RPMI8226 (cell line): ENCODE results near the gene ZNF335.
"Not testable (repeated sequence)": the region's sequence is repeated elsewhere in the genome, so short reads cannot be mapped to it uniquely, and the experiment has no call there.

ENCODE experiments used
- DNase-seq: peaks from one replicate; pipeline ENCODE4 v3.0.0-alpha.2; 2015

ZNF335 gene

DNA sequence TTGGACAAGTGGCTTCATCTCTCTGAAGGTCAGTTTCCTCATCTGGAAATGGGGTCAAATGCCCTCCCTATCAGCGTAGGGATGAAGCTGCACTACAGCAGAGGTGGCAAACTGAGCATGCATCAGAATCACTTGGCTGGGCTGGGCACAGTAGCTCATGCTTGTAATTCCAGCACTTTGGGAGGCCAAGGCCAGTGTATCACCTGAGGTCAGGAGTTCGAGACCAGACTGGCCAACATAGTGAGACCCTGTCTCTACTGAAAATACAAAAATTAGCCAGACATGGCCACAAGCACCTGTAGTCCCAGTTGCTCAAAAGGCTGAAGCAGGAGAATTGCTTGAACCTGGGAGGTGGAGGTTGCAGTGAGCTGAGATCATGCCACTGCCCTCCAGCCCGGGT, 30.0 kb upstream of the ZNF335 start:
- no peak for DNase-seq

DNA sequence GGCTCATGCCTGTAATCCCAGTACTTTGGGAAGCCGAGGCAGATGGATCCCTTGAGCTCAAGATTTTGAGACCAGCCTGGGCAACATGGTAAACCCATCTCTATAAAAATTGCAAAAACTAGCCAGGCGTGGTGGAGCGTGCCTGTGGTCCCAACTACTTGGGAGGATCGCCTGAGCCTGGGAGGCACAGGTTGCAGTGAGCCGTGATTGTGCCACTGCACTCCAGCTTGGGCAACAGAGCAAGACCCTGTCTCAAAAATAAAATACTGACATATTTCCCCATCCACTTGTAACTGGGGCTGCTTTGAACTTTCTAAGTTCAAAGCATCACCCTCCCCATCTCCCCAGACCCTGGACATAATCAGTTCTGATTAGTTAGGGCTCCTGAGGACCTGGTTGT, 29.5 kb upstream of the ZNF335 start:
- DNase-seq: no peak

DNA sequence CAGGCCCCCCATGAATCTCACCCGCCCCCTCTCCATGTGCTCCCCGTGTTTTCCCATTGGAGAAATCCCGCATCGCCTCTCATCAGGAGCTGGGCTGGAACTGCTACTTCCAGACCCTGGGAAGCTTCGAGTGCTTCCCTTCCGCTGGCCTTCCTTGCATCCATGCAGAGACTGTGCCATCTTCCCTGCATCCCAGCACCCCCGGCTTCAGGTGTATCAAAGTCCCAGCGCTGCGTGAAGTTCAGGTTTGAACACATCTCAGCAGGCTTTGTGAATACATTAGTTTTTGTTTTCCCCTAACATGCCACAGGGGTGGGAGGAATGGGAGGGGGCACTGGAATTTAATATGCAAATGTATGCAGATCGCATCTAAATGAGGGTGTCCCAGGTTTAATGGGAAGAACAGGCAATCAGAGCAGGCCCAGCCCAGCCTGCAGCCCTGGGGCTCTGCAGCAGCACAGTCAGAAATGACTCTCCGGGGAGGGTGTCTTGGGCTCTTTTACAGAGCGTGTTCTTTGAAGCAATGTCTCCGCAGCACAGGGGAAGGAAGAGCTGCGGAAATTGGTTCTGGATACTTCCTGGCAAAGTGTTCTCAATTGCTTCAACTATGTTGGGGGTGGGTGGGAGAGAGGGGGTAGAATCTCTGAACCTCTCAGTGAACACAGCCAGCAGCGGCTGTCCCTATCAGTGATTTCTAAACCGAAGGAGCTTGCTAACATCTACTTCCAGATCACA, 28.4 kb upstream of the ZNF335 start:
- DNase-seq: no peak

DNA sequence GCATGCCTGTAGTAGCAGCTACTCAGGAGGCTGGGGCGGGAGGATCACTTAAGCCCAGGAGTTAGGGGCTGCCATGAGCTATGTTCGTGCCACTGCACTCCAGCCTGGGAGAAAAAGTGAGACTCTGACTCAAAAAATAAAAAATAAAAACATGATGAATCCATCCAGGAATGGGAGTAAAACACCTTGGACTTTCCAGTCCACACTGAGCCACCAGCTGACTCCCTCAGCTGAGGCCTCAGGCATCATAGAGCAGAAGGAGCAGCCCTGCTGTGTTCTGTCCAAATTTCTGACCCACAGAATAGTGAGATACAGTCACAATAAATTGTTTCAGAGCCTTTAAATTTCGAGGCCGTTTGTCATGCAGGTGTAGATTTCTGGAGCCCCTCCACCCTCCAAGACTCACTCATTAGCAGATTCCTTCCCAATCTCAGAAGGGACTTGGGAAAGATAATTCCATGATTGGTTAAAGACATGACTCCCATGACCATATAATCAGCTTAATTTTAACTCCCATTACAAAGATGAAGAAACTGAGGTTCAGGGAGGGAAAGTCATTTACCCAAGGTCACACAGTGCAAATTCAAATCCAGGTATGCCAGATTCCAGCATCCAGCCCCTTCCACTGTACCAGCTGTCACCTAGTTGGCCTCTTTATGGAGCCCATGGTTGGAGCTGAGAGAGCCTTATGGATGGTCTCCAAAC, 27.7 kb upstream of the ZNF335 start:
- no peak for DNase-seq

DNA sequence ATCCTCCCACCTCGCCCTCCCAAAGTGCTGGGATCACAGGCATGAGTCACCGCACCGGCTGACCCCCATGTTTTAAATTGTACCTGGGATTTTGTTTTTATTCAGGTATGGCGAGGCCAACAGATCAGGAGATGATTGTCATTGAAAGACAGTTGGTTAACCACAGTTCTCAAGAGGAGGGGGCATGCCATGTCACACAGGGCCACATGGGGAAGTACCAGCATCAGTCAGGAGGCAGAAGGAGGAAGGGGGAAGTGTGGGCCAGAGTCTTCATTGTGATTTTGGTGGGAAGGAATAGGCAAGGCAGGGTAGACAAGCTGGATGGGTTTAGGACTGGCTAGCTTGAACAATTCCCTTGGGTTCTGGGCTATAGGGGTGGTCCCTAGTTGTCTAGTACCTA, 26.8 kb upstream of the ZNF335 start:
- DNase-seq: no peak

DNA sequence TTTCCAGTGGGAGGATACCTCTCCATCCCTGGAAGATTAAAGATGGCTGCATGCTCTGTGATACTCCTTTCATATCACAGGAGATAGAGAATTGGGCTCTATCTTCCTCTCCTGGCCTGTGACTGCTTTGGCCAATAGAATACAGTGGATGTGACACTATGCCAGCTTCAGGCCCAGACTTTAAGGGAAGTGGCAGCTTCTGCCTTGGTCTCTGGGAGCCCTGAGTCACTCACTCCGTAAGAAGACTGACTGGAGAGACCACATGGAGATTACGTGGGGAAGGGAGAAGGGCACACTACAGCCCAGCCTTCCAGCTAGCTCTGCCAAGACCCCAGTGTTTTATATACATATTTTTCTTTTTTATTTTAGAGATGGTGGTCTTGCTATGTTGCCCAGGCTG, 26.3 kb upstream of the ZNF335 start:
- DNase-seq: no peak

DNA sequence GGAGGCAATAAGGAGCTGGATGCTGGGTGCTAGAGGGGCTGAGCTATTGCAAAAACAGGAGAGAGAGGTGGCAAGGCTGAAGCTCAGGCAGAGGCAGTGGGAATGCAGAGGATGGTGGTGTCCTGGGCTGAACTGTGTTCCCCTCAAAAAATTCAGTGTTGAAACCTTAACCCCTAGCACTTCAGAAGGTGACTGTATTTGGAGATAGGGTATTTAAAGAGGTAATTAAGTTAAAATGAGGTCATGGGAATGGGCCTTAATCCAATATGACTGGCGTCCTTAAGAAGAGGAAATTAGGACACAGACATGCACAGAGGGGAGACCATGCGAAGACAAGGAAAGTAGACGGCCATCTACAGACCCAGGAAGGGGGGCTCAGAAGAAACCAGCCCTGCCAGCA, 25.2 kb upstream of the ZNF335 start:
- no peak for DNase-seq

DNA sequence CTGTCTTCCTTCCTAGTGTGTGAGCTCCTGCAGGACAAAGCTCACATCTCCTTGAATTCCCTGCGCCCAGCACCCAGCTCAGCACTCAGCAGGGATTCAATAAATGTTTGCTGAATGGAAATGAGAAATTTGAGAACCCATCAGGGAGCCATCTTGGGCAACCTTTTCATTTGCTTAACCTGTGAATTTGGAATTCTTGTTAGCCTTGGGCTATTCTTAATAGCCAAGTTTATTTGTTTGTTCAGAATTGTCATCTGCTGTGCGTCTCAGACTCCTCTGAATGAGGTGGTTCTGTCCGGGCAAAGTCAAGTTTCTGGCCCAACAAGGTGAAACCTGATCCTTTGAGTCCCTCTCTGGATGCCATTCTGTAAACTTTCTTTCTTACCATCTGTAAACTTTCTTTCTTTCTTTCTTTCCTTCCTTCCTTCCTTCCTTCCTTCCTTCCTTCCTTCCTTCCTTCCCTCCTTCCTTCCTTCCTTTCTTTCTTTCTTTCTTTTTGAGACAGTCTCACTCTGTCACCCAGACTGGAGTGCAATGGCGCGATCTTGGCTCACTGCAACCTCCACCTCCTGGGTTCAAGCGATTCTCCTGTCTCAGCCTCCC, 23.6 kb upstream of the ZNF335 start:
- not testable (repeated sequence) for DNase-seq

DNA sequence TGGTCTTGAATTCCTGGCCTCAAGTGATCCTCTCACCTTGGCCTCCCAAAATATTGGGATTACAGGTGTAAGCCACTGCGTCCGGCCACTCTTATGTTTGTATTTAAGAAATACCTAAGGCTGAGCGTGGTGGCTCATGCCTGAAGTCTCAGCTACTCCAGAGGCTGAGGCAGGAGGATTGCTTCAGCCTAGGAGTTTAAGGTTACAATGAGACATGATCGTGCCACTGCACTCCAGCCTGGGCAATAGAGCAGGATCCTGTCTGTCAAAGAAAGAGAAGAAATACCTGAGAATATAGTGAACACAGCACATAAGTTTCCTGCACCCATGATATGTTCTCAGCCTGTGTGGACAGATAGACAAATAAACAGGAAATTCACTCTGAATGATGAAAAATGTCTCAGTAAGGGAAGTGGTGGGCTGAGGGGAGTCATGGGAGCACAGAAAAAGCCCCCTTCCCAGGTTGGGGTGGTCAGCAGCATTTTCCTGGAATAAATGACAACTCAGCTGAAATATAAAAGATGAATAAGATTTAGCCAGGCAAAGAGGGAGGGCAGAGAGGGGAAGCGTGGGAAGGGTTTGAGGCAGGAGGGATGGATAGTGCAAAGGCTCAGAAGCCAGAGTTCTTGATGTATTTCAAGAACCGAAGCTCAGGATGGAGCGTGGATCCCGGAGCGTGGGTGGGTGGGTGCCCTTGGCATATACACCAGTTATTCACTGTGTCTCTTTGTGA, 22.9 kb upstream of the ZNF335 start:
- no peak for DNase-seq

DNA sequence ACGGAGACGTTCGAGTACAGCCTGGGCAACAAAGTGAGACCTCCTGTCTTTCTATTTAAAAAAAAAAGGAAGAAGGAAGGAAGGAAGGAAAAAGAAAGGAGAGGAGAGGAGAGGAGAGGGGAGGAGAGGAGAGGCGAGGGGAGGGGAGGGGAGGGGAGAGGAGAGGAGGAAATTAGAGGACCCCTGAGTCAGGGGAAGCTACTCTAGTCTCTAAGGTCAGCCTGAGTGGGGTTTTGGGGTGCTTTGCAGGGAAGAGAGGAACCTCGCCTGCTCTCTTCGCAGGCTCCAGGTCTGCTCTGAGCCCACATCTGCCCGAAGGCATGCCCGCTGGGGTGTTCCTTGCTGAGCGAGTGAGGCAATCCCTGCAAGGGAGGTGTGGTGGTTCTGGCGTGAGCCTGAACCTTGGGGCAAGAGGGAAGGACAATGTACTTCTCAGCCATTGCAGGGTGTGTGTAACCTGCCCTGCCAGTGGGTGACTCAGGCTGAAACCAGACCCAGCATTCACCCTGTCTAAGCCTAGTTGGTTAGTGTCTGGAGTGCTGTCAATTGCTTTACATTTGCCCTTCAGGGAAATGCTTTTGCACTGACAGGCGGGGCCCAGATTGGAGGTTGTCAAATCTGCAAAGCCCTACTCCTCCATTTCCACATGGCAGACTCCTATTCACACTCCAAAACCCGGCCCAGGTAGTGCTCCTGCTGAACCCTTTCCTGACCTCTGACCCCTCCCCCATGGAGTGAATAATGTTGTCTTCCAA, 21.4 kb upstream of the ZNF335 start:
- DNase-seq: no peak

DNA sequence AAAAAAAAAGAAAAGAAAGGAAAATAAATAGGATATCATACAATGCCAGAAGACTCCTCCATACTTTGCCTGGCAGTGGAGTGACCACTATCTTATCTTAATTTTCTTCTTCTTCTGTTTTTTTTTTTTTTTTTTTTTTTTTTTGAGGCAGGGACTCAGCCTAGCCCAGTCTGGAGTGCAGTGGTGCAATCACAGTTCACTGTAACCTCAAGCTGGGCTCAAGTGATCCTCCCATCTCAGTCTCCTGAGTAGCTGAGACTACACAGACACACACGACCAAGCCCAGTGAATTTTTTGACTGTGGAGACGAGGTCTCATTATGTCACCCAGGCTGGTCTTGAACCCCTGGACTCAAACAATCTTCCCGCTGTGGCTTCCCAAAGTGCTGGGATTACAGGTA, 19.6 kb upstream of the ZNF335 start:
- DNase-seq: no peak

DNA sequence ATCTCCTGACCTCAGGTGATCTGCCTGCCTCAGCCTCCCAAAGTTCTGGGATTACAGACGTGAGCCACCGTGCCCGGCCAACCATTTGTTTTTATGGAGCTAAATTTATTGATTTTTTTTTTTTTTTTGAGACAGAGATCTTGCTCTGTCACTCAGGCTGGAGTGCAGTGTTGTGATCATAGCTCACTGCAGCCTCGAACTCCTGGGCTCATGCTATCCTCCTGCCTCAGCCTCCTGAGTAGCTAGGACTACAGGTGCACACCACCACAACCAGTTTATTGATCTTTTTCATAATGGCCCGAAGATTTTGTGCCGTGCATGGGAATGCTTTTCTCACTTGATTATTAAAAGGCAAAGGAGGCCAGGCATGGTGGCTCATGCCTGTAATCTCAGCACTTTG, 16.8 kb upstream of the ZNF335 start:
- not testable (repeated sequence) for DNase-seq

DNA sequence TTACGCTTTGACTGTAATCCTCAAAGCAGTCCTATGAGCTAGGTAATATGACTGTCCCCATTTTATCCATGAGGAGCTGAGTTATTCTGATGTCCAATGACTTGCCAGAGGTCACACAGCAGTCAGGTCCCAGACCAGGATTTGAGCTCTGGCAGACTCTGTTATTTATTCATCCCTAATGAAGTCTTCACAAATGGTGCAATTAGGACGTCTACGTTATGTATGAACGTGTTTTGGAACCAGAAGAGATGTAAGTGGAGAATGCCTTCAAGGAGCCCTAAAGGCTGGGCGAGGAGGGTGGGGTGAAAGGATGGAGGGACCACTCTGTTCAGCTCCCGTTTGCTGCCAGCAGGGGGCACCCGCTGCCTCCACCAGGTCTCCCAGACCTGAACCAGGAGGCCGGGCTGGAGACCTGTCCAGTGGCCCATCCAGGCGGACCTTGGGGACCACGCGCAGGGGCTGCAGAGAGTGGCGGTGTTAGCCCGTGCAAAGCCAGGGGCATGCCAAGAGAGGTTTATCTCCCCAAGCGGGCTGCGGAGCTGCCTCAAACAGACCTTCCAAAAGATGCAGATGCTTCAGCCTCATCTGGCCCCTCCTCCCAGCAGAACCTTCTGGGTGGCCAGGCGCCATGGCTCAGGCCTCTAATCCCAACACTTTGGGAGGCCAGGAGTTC, 15.2 kb upstream of the ZNF335 start:
- DNase-seq: peak; percentile 73

DNA sequence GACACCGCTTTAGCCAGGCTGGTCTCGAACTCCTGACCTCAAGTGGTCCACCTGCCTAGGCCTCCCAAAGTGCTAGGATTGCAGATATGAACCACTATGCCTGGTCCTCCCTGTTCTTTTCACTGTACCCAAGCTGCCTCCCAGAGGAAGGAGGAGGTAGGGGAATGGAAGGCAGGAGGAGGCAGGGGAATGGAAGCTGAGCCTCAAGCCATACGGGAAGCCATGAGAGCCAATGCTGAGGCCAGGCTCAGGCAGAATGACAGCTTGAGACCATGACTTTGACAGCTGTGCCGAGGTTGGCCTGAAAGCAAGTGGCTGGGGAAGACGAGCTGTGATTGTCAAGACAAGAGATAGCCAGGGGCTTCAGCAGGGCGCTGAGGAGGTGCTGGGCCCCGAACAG, 13.6 kb upstream of the ZNF335 start:
- no peak for DNase-seq

DNA sequence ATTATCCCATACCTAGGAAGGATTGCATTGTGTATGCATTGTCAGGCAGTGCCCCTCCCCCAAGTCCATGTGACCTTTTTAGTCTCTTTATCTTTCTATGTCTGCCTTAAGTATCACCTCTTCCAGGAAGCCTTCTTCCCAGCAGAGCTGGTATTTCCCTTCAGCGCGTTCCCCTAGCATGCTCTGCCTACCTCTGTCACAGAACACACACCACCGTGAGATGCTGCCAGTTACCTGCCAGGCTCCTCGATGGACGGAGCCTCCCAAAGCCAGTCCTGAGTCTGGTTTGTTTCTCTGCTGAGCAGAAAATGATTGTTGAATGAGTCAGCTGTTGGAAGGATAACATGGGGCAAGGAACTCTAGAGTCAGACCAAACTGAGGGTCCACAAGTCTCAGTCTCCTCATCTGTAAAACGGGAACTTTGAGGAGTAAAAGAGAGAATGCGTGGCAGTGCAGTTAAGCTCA, 11.3 kb upstream of the ZNF335 start:
- DNase-seq: no peak

DNA sequence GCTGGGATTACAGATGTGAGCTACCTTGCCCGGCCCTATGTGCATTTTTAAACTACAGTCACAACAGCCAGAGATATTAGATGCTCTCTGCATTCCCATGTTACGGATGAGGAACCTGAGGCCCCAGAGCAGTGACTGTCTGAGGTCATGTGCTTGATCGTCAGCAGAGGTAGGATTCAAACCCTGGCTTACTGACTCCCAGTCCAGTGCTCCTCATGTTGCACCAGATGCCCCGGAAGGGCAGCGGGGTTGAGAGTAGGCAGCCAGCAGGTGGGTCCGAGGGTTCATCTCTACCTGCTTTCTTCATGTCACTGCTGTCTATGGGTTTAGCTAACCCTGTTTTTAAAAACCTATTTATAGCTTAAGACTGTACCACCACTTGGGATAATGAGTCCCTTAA, 9.3 kb upstream of the ZNF335 start:
- no peak for DNase-seq

DNA sequence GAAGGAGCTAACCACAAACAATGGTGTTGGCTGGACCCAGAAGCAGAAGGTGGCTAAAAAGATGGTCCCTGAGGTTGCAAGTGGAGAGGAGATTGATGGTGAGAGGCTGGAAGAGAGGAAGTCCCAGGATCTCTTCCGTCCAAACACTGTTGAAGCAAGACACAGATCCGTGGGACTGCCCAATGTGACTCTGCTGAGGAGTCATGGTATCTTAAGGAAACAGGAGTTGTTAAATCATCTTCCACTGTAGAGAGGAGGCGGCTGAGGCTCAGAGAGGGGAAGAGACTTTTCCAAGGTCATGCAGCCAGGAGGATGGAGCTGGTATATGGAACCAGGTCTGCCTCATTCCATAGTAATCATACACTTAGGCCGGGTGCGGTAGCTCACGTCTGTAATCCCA, 4.1 kb upstream of the ZNF335 start:
- DNase-seq: no peak

DNA sequence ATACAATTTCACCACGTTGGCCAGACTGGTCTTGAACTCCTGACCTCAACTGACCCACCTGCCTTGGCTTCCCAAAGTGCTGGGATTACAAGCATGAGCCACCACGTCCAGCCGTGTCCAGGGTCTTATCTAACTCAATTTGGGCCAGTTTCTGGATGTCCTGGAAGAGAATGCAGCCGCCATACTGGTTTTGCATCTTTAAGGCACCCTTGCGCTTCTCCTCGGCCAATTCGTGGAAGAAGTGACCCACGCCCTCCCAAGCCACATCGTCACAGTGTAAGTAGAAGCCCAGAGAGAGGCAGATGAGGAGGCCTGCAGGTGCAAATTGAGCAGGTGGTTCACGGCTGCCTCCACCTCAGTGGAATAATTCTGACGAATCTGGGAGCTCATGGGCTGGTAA, 3.7 kb upstream of the ZNF335 start:
- DNase-seq: no peak

DNA sequence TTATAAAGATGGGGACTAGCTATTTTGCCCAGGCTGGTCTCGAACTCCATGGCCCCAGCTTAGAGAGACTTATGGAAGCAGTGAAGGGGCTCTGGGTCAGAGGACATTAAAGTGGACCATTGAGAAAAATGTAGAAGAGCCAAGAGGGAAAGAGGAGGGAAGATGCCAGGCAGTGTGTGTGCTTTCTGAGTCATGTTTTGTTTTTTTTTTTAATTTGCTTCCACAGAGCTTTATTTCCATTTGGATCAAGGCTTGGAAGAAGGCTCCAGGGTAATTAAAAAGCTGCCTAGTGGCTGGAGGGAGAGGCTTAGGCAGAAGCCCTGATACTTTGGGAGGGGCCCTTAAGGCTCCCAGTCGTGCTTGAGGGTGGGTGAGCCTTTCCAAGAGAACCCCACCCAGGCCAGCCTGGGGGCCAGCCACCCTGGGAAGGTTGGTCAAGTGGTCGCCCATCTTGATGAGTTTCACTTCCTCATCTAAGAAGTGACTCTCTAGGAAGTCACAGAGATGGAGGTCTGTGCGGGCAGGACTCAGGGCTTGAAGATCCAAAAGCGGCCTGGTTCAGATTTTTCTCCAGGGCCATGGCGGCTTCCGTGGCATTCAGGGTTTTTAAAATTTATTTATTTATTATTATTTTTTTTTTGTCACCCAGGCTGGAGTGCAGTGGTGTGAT, 3.0 kb upstream of the ZNF335 start:
- DNase-seq: peak; percentile 20

DNA sequence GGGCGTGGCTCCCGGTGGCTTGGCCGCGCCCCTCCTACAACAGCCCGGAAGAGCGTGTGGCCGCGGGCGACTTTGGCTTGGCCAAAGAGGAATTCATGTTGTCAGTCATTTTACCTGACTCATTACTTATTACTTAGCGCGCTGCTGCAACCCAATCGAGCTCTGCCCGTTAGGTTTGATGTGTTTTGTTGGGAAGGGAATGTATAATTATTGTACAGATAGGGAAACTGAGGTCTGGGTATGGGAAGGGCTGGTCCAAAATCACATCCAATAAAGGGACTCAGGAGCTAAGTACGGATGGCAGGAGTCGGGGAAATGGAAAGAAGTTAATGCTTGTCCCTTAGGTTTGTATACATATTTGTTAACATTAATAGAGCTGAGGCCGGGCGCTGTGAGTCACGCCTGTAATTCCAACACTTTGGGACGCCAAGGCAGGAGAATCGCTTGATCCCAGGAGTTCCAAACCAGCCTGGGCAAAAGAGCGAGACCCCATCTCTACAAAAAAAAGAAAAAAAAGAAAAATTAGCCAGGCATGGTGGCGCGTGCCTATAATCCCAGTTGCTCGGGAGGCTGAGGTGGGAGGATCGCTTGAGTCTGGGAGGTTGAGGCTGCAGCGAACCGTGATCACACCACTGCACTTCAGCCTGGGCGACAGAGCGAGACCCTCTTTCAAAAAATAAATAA, 639 bp upstream of the ZNF335 start:
- DNase-seq: peak; percentile 95

DNA sequence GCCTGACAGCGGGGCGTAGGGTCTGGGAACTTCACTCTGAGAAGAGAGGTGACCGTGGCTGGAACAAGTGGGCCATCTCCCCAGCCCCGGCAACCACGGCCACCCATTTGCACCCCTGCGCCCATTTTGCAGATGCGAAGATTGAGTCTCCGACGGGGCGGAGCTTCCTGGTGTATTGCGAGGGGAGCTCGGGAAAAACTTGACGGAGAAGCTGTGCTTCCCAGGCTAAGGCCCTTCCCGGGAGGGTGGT, 653 bp downstream of the ZNF335 start:
- DNase-seq: peak; percentile 77
